HG02678 (cell line): ENCODE measurements around the gene SPCS3.
"Not testable (repeated sequence)": the region's sequence is repeated elsewhere in the genome, so short reads cannot be mapped to it uniquely, and the experiment has no call there.

Experiments used
- ATAC-seq: cut with Tn5 transposase; IDR thresholded peaks from one replicate; pipeline ENCODE4 v1.9.1; 2021; ENCODE audit warnings: mild to moderate bottlenecking, moderate library complexity; ENCODE audit not compliant: unreplicated experiment

The SPCS3 gene

GRCh38 chr4:176319704-176320339 is at the start of gene SPCS3:
Gene SPCS3, plus strand, starts transcription at chr4:176319966. Its CDS starts 111 bp downstream, at chr4:176320077.
- ATAC-seq = peak; percentile 87

GRCh38 chr4:176270669-176271068 is 49.1 kb upstream of the SPCS3 start:
- ATAC-seq = no peak

- ATAC-seq = no peak
Observed at GRCh38 chr4:176271749-176272148, 48.0 kb upstream of the SPCS3 start.

GRCh38 chr4:176272799-176273198 is 47.0 kb upstream of the SPCS3 start:
- ATAC-seq = no peak

GRCh38 chr4:176273736-176274135 is 46.0 kb upstream of the SPCS3 start:
- no peak for ATAC-seq

GRCh38 chr4:176274441-176274840 is 45.3 kb upstream of the SPCS3 start:
- no peak for ATAC-seq

- no peak for ATAC-seq
Observed at GRCh38 chr4:176276710-176277109, 43.1 kb upstream of the SPCS3 start.

- peak; percentile 86 for ATAC-seq
Observed at GRCh38 chr4:176277162-176277904, 42.4 kb upstream of the SPCS3 start.

GRCh38 chr4:176279560-176279959 is 40.2 kb upstream of the SPCS3 start:
- not testable (repeated sequence) for ATAC-seq

- ATAC-seq = no peak
Observed at GRCh38 chr4:176286728-176287127, 33.0 kb upstream of the SPCS3 start.

- ATAC-seq = no peak
Observed at GRCh38 chr4:176287546-176287945, 32.2 kb upstream of the SPCS3 start.

GRCh38 chr4:176288020-176288419 is 31.7 kb upstream of the SPCS3 start:
- ATAC-seq = no peak

- no peak for ATAC-seq
Observed at GRCh38 chr4:176289561-176289960, 30.2 kb upstream of the SPCS3 start.

GRCh38 chr4:176290520-176290919 is 29.2 kb upstream of the SPCS3 start:
- no peak for ATAC-seq

GRCh38 chr4:176291748-176292147 is 28.0 kb upstream of the SPCS3 start:
- ATAC-seq = no peak

GRCh38 chr4:176292920-176293319 is 26.8 kb upstream of the SPCS3 start:
- ATAC-seq = no peak

- ATAC-seq = no peak
Observed at GRCh38 chr4:176293660-176294059, 26.1 kb upstream of the SPCS3 start.

GRCh38 chr4:176295907-176296306 is 23.9 kb upstream of the SPCS3 start:
- ATAC-seq = not testable (repeated sequence)

- ATAC-seq = no peak
Observed at GRCh38 chr4:176298664-176299063, 21.1 kb upstream of the SPCS3 start.

GRCh38 chr4:176300036-176300435 is 19.7 kb upstream of the SPCS3 start:
- ATAC-seq = no peak

GRCh38 chr4:176300565-176300964 is 19.2 kb upstream of the SPCS3 start:
- no peak for ATAC-seq
